GM20431 (cell line): ENCODE measurements around the gene PLEKHG7.

Experiments
- in situ Hi-C: fragments of 300-500 bp; cut with MseI, MboI; formaldehyde crosslinking; loops from one replicate; pipeline ENCODE4 v1.15.0; 2020; ENCODE audit warnings: low sequenced_read_pairs; ENCODE audit not compliant: unreplicated experiment

The PLEKHG7 gene

GRCh38 chr12:92703786-92704185, 997 bp downstream of the PLEKHG7 start:
- in situ Hi-C loops = no loop called here

GRCh38 chr12:92706594-92706993, 3.8 kb downstream of the PLEKHG7 start:
- in situ Hi-C loops = no loop called here

DNA sequence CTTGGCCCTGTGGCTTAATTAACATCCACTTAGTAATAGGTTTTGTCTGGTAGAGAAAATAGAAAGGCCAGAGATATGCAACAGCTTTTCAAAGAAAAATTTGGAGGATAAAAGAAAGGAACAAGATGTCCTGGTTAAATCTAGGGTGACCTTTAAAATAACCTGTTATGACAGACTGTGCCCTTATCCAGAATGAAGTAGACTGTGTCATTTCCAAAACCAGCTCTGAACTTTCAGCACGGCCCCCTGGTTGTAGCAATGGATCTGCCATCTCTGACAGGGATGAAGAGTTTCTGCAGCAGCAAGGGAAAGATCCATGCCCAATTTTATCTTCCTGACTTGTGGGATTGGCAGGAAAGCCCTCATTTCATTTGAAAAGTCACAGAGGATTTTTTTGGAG, 5.1 kb downstream of the PLEKHG7 start:
- in situ Hi-C loops = no loop called here

- in situ Hi-C loops = no loop called here
Measured at GRCh38 chr12:92715625-92716024, 12.8 kb downstream of the PLEKHG7 start.

GRCh38 chr12:92717202-92717601, 14.4 kb downstream of the PLEKHG7 start:
- in situ Hi-C loops = no loop called here

DNA sequence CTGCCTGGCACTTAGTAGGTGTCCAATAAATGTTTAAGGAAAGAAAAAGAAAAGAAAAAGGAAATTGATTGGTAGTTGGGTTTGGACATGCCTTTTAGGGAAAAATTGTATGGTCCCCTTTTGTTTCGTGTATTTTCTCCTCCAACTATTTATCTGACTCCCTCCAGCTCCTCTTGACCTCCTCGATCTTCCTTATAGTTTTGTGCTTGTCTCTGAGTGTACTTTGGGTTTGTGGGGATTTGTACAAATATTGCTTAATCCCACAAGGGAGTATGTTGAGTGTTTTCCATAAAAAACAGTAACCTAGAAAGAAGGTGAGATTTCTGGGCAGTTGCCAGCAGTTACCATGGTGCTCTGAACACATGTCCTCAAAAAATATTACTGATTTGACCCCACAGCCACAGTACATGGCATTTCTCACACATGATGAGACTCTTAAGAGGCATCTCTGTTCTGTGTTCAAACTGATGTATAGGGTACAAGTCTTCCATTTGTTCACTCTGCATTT, 15.7 kb downstream of the PLEKHG7 start:
- in situ Hi-C loops = no loop called here

- in situ Hi-C loops = no loop called here
Measured at GRCh38 chr12:92719674-92720073, 16.9 kb downstream of the PLEKHG7 start.

- in situ Hi-C loops = no loop called here
Measured at GRCh38 chr12:92721130-92721529, 18.3 kb downstream of the PLEKHG7 start.

DNA sequence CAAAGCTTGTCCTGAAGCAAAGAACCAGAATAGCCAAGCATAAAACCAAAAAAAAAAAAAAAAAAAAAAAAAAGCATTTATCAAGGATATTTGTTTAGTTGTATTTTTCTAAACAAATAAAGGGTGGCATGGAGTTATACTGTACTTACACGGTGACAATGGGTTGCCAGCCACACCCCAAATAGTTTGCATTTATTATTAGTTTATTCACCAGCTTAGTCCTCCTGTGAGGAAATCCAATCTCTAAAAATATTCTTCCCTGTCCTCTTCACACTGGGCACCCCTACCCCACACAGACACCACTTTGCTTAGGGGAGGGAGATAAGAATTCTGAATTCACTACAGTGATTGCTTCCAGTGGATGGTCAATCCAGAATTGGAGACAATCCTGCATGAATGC, 18.9 kb downstream of the PLEKHG7 start:
- in situ Hi-C loops = no loop called here

DNA sequence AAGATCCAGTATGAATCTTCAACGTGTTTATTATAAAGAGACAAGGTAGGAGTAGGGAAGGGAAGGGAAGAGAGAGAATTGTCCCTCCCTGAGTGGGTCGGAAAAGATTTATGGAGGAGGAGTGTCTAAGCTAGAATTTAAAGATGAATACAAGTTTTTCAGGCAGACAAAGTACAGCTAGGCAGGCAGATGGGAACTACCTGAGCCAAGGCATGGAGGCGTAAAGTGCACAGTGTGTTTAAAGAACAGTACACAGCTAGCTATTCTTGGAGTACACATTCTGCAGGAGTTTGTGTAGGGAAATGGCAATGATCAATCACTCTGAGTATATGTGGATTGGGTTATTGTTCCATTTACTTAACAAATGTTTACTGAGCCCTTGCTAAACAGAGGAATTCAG, 20.1 kb downstream of the PLEKHG7 start:
- in situ Hi-C loops = no loop called here

- in situ Hi-C loops = no loop called here
Measured at GRCh38 chr12:92726850-92727249, 24.1 kb downstream of the PLEKHG7 start.

DNA sequence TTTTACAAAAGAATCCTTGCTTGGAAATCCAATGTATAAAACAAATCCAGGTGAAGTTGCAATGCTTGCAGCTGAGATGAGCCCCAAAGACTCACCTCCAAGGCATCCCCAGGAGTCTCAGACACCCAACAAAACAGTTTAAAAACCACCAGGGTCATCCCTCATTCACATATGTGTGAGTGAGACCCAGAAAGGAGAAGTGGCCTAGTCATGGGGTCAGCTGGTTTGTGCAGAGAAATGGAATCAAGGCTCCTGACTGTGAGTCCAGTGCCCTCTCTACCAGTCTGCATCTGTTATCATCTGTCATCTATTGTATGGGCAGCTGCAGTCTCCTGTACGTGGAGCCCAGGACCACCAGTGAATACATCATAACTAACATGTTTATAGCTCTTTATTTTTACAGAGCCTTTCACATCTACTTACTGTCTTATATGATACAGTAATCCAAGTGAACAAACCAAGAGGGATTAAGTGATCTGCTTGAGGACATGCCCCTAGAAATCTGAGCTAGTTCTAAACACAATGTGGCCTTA, 27.1 kb downstream of the PLEKHG7 start:
- in situ Hi-C loops = no loop called here

DNA sequence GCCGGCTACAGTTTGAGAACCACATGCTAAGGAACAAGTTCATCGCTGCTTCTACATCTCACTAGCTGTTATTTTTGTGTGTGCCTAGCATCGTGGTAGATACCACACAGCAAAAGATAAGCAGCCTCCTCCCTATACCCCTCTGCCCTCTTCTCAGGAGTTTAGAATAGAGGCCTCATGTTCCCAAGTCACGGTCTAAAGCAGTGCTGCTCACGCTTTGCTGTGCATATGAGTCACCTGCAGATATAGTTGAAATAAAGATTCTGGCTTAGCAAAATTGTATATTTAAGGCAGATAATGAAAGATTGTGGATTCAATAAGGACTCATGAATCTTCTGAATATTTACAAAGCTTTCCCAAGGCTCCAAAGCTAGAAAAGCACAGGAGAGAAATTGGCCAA, 28.0 kb downstream of the PLEKHG7 start:
- in situ Hi-C loops = no loop called here

GRCh38 chr12:92732216-92732615, 29.4 kb downstream of the PLEKHG7 start:
- in situ Hi-C loops = no loop called here

DNA sequence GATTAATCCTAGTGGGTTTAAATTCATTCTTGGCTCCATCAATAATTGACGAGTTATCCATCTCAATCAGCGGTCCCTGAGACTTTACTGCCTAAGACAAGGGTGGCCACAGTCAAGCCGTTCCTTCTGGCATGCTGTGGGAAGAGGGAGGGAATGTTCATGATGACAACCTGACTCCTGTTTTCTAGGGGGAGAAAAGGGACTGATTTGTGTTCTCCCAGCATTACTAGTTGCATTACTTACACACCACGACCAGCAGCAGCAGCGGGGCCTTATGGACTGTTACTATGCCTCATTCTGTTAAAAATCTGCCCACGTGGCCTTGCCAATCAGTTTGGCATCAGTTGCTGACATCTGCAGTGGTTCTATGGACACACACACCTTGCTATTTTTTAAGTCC, 29.9 kb downstream of the PLEKHG7 start:
- in situ Hi-C loops = no loop called here

GRCh38 chr12:92733181-92733580, 30.4 kb downstream of the PLEKHG7 start:
- in situ Hi-C loops = no loop called here

- in situ Hi-C loops = no loop called here
Measured at GRCh38 chr12:92733661-92734060, 30.9 kb downstream of the PLEKHG7 start.

GRCh38 chr12:92735131-92735721, 32.4 kb downstream of the PLEKHG7 start:
- in situ Hi-C loops = no loop called here

DNA sequence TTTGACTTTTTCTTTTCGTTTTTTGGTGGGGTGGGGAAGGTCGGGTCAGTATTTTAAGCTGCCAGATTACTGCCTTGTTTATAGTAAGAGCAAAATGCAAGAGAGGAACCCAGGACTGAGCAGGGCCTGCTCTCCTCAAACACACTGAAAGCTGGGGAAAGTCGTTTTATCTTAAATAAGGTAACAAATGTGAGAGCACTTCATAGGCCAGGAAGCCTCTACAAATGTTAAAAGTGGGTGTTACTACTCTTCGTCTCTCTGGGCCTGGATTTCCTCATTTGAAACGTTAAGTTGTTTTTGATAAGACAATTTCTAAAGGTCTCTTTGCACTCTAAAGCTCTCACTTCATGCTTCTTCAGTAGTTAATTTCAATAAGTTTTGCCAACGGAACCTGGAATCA, 33.8 kb downstream of the PLEKHG7 start:
- in situ Hi-C loops = no loop called here

- in situ Hi-C loops = no loop called here
Measured at GRCh38 chr12:92737855-92738850, 35.4 kb downstream of the PLEKHG7 start.

GRCh38 chr12:92739113-92739512, 36.3 kb downstream of the PLEKHG7 start:
- in situ Hi-C loops = no loop called here
